Endothelial cell of umbilical vein (primary cell): ENCODE measurements around the gene HAND2. TPM values are rescaled to one million over a fixed set of nuclear protein-coding genes. Genes with fewer than 3 reads are reported as not detected.

ENCODE experiments used
- BruUV-seq: library from RNA; stranded (reverse); fragments of 400-500 nt; replicated peaks from 2 replicates; lab custom pipeline; 2021; lab: Mats Ljungman, UMichigan
- CTCF ChIA-PET: fragments of 300-600, 350-600 bp; sonication (Branson Sonifier 250); formaldehyde crosslinking; loops from one replicate; lab custom pipeline; 2021; ENCODE audit warnings: antibody characterized with exemption, inconsistent platforms; lab: Charles Lee
- POLR2A ChIA-PET: fragments of 300-600, 350-600 bp; sonication (Branson Sonifier 250); formaldehyde crosslinking; loops from one replicate; lab custom pipeline; 2021; ENCODE audit warnings: antibody characterized with exemption, inconsistent platforms; lab: Charles Lee
- DNase-seq: peaks from one replicate; pipeline ENCODE4 v3.0.0-alpha.2; 2011; ENCODE audit warnings: low read depth, low spot score
- FAIRE-seq: peaks from 2 replicates; lab custom pipeline; 2011; peaks lifted over from hg19 to GRCh38; lab: Jason Lieb, UNC
- H2AFZ ChIP-seq: 2 replicates; pipeline ENCODE4 v1.6.0; 2012; ENCODE audit warnings: low read depth, low read length, control low read depth, inconsistent platforms
- H3K27ac ChIP-seq: 2 replicates; pipeline ENCODE4 v1.5.1; 2011; ENCODE audit warnings: low read depth, mild to moderate bottlenecking, control low read depth, low read length, moderate library complexity; ENCODE audit not compliant: insufficient read depth
- H3K27me3 ChIP-seq, 2 experiments: 2 replicates each; pipeline versions ENCODE4 v1.6.0 to v1.6.1; 2011; ENCODE audit warnings: low read length in 2 of 2, mixed read lengths in 1 of 2; ENCODE audit not compliant: control insufficient read depth in 2 of 2, insufficient read depth in 2 of 2
- H3K36me3 ChIP-seq, 2 experiments: 2 replicates in 1 of 2; 3 replicates in 1 of 2; pipeline ENCODE4 v1.5.1; 2011; ENCODE audit warnings: low read length in 2 of 2, mild to moderate bottlenecking in 1 of 2, moderate library complexity in 1 of 2; ENCODE audit not compliant: control insufficient read depth in 2 of 2, insufficient read depth in 2 of 2; ENCODE audit errors: extremely low read depth in 1 of 2
- H3K4me1 ChIP-seq: 3 replicates; pipeline ENCODE4 v1.5.1; 2011; ENCODE audit warnings: mild to moderate bottlenecking, low read length; ENCODE audit not compliant: control insufficient read depth, insufficient read depth; ENCODE audit errors: extremely low read depth
- H3K4me2 ChIP-seq: 2 replicates; pipeline ENCODE4 v1.6.1; 2011; ENCODE audit warnings: low read length, control low read depth, mixed read lengths; ENCODE audit not compliant: insufficient read depth
- H3K4me3 ChIP-seq, 3 experiments: fragments of 200-600 bp in 1 of 3; sonication (generic), shearing (Covaris generic) in 1 of 3; replicated peaks in 1 of 3; 2 replicates each; pipeline ENCODE4 v1.5.1; 2011 to 2016; ENCODE audit warnings: control low read depth in 3 of 3, low read length in 3 of 3, mild to moderate bottlenecking in 2 of 3, inconsistent platforms in 1 of 3, low read depth in 1 of 3, moderate library complexity in 1 of 3; ENCODE audit not compliant: insufficient read depth in 1 of 3
- H3K79me2 ChIP-seq: 2 replicates; pipeline ENCODE4 v1.6.0; 2012; ENCODE audit warnings: low read length, inconsistent platforms; ENCODE audit not compliant: control insufficient read depth, insufficient read depth
- H3K9ac ChIP-seq: replicated peaks from 2 replicates; pipeline ENCODE3; 2011; ENCODE audit warnings: low read length, control low read depth; ENCODE audit not compliant: insufficient read depth; ENCODE audit errors: extremely low read depth
- H3K9me1 ChIP-seq: replicated peaks from 3 replicates; pipeline ENCODE4 v1.6.0; 2011; ENCODE audit warnings: mild to moderate bottlenecking, low read length; ENCODE audit not compliant: control insufficient read depth, insufficient read depth; ENCODE audit errors: extremely low read depth
- H3K9me3 ChIP-seq: replicated peaks from 2 replicates; pipeline ENCODE4 v1.5.1; 2012; ENCODE audit warnings: low read length, inconsistent platforms; ENCODE audit not compliant: control insufficient read depth, insufficient read depth
- H4K20me1 ChIP-seq: replicated peaks from 2 replicates; pipeline ENCODE3; 2011; ENCODE audit warnings: mild to moderate bottlenecking, low read length; ENCODE audit not compliant: control insufficient read depth, insufficient read depth; ENCODE audit errors: extremely low read depth
- EZH2 ChIP-seq: IDR thresholded peaks from 2 replicates; pipeline ENCODE4 v1.6.1; 2012; ENCODE audit warnings: borderline replicate concordance, low read depth, mild to moderate bottlenecking, moderate library complexity, low read length, inconsistent platforms; ENCODE audit not compliant: severe bottlenecking
- FOS ChIP-seq: IDR thresholded peaks from 2 replicates; pipeline ENCODE4 v1.6.1; 2011; ENCODE audit warnings: mild to moderate bottlenecking, low read length, moderate library complexity, borderline replicate concordance; ENCODE audit not compliant: insufficient read depth
- GATA2 ChIP-seq: IDR thresholded peaks from 2 replicates; pipeline ENCODE4 v1.7.0; 2011; ENCODE audit warnings: low read depth, mild to moderate bottlenecking, moderate library complexity, mixed read lengths, low read length; ENCODE audit not compliant: insufficient read length, insufficient read depth
- JUN ChIP-seq: IDR thresholded peaks from 2 replicates; pipeline ENCODE4 v1.6.1; 2011; ENCODE audit warnings: borderline replicate concordance, low read depth; ENCODE audit not compliant: insufficient read length, insufficient read depth
- MYC ChIP-seq: IDR thresholded peaks from one replicate; pipeline ENCODE4 v1.6.1; 2011; ENCODE audit warnings: mild to moderate bottlenecking, low read depth, low read length
- POLR2A ChIP-seq: IDR thresholded peaks from 2 replicates; pipeline ENCODE4 v1.6.1; 2012; ENCODE audit warnings: low read depth, mild to moderate bottlenecking, control low read depth, low read length
- POLR2AphosphoS5 ChIP-seq: IDR thresholded peaks from 2 replicates; pipeline ENCODE4 v1.6.1; 2012; ENCODE audit warnings: low read depth, mild to moderate bottlenecking, control low read depth, low read length, moderate library complexity; ENCODE audit not compliant: insufficient read depth
- dilution Hi-C: fragments of 300-500 bp; cut with MboI; formaldehyde crosslinking; loops from one replicate; pipeline ENCODE4 v1.15.0; 2019; ENCODE audit warnings: low sequenced_read_pairs; ENCODE audit not compliant: extremely low pct_ligation_motif_present
- intact Hi-C: fragments of 100-400 bp; cut with micrococcal nuclease; formaldehyde crosslinking; loops from one replicate; pipeline ENCODE4 v1.10.0; 2022
- polyA plus RNA-seq, 4 experiments: library from polyadenylated mRNA; depleted of rRNA in 3 of 4; stranded (reverse) in 3 of 4; unstranded in 1 of 4; fragments of >200 nt; gene quantifications; 2 replicates each; pipeline versions ENCODE4 v1.2.1 to v1.2.3, GENCODE V29; 2011 to 2012; ENCODE audit warnings: missing spikeins in 1 of 4
- total RNA-seq: library from RNA; stranded (reverse); gene quantifications from 2 replicates; pipeline ENCODE4 v1.2.3, GENCODE V29; 2021
- TF ChIP-seq, protein P1 (sequence below), 2 donors: IDR thresholded peaks; 1 replicate in 1 of 2; 2 replicates in 1 of 2; pipeline ENCODE4 v1.5.1; 2011; ENCODE audit warnings: low read length in 2 of 2, mild to moderate bottlenecking in 2 of 2, moderate library complexity in 2 of 2, control low read depth in 1 of 2, inconsistent platforms in 1 of 2, low read depth in 1 of 2; ENCODE audit not compliant: insufficient read depth in 1 of 2; ENCODE audit errors: extremely low read depth in 1 of 2
- TF ChIP-seq, protein P2 (sequence below): IDR thresholded peaks from 2 replicates; pipeline ENCODE4 v1.6.1; 2011; ENCODE audit not compliant: insufficient read depth, insufficient read length

Gene HAND2
- total and polyA plus RNA-seq, 2 donors (not counting 3 experiments of a cell fraction or from before 2014, with no cell fraction given): not detected

DNA sequence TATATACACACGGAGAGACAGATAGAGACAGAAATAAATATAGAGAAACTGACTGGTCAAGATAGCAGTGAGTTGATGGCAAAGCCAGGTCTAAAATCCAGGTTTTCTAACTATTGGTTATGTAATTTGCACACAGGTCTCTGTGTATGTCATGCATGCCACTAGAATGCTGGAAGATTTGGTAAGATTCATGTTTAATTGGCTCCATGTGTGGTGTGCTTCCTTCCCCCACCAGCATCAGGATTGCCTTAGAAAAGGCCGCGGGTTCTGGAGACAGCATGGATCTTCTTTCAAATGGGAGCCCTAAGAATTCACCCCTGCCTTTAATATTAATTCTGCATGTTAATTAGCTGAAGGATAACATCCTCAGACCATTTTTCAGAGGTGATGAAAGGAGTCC lies 31.3 kb downstream of the HAND2 start:
- POLR2A ChIA-PET: no interaction called here
- Histone ChIP-seq H3K9ac (no peak overlapping the region), H3K36me3 (no peaks in the 10 kb centered on the region), H3K9me1 (no peaks in the 10 kb centered on the region), H4K20me1 (no peaks in the 10 kb centered on the region), H3K27me3 (peaks cover 63 to 75% of the 10 kb centered on the region in 2 experiments), H3K4me1 (peaks cover 7% of the 10 kb centered on the region), H3K79me2 (no peaks in the 10 kb centered on the region), H3K9me3 (no peaks in the 10 kb centered on the region), H2AFZ (no peak overlapping the region), H3K4me2 (no peak overlapping the region), H3K27ac (no peak overlapping the region), H3K4me3 (no peak overlapping the region)
- no TSS peak for BruUV-seq
- no peak for FAIRE-seq
- intact Hi-C loops (no loop called here), dilution Hi-C loops (no loop called here)
- TF ChIP-seq, protein P1, sequence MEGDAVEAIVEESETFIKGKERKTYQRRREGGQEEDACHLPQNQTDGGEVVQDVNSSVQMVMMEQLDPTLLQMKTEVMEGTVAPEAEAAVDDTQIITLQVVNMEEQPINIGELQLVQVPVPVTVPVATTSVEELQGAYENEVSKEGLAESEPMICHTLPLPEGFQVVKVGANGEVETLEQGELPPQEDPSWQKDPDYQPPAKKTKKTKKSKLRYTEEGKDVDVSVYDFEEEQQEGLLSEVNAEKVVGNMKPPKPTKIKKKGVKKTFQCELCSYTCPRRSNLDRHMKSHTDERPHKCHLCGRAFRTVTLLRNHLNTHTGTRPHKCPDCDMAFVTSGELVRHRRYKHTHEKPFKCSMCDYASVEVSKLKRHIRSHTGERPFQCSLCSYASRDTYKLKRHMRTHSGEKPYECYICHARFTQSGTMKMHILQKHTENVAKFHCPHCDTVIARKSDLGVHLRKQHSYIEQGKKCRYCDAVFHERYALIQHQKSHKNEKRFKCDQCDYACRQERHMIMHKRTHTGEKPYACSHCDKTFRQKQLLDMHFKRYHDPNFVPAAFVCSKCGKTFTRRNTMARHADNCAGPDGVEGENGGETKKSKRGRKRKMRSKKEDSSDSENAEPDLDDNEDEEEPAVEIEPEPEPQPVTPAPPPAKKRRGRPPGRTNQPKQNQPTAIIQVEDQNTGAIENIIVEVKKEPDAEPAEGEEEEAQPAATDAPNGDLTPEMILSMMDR (IDR thresholded peaks at IDR 0.05; ENCODE audit: extremely low read depth in 1 of 2, insufficient read depth in 1 of 2, low read depth in 1 of 2, low read length in 2 of 2): no peak
- TF ChIP-seq EZH2 (no peak), POLR2AphosphoS5 (no peak), FOS (no peak), GATA2 (no peak), MYC (no peak), POLR2A (no peak), JUN (no peak)
- TF ChIP-seq, protein P2, sequence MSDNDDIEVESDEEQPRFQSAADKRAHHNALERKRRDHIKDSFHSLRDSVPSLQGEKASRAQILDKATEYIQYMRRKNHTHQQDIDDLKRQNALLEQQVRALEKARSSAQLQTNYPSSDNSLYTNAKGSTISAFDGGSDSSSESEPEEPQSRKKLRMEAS: no peak
- CTCF ChIA-PET: interaction anchor here (0.6 to 1.1 kb wide), 2 partner anchors 49 to 128 kb away, joined by 3 to 4 read pairs; no protein-coding TSS in a partner anchor
- no peak for DNase-seq
